Myocyte (in vitro differentiated cells): ENCODE data around the gene MYOZ3. TPM values are rescaled to one million over a fixed set of nuclear protein-coding genes. Genes with fewer than 3 reads are reported as not detected.

ENCODE experiments used
- DNase-seq: peaks from one replicate; pipeline ENCODE4 v3.0.0-alpha.2; 2012; ENCODE audit warnings: low read depth
- total RNA-seq: library from RNA; depleted of rRNA; stranded (reverse); fragments of >200 nt; gene quantifications from 2 replicates; pipeline ENCODE4 v1.2.3, GENCODE V29; 2014

The MYOZ3 gene
- total RNA-seq, 1 donor from 2014 or later: 0.40 TPM

- peak; percentile 30 for DNase-seq
These were observed 33.6 kb downstream of the MYOZ3 start for GRCh38 chr5:150694612-150695011.

- no peak for DNase-seq
These were observed 39.2 kb downstream of the MYOZ3 start for GRCh38 chr5:150700246-150700593.

- peak; percentile 93 for DNase-seq
These were observed 39.7 kb downstream of the MYOZ3 start, which contains the start of gene RBM22 for GRCh38 chr5:150700594-150701377. Gene RBM22, minus strand, starts transcription at chr5:150701062. Its CDS starts 77 bp downstream, at chr5:150700985.

GRCh38 chr5:150703762-150704161, 42.7 kb downstream of the MYOZ3 start:
- DNase-seq: no peak

GRCh38 chr5:150706776-150707390, 45.8 kb downstream of the MYOZ3 start:
- no peak for DNase-seq

GRCh38 chr5:150710165-150710564, 49.1 kb downstream of the MYOZ3 start:
- DNase-seq: no peak

GRCh38 chr5:150723845-150724244, 62.8 kb downstream of the MYOZ3 start:
- no peak for DNase-seq

Other genes starting within 250 kb of the MYOZ3 start
- gene CD74, start 248.3 kb upstream of the MYOZ3 start, total RNA-seq: 1.3 and 2.9 TPM in 2 replicates
- gene RPS14, start 211.5 kb upstream of the MYOZ3 start, total RNA-seq: 1,461 and 1,734 TPM in 2 replicates
- 73.7 and 105 TPM in 2 replicates for gene NDST1, start 153.1 kb upstream of the MYOZ3 start, total RNA-seq
- 7.8 and 8.1 TPM in 2 replicates for gene SYNPO, start 20.6 kb upstream of the MYOZ3 start, total RNA-seq
- 35.0 and 40.9 TPM in 2 replicates for gene RBM22, start 39.8 kb downstream of the MYOZ3 start, total RNA-seq
- 78.9 and 82.4 TPM in 2 replicates for gene DCTN4, start 97.8 kb downstream of the MYOZ3 start, total RNA-seq
- 67.1 and 74.6 TPM in 2 replicates for gene SMIM3, start 117.5 kb downstream of the MYOZ3 start, total RNA-seq
- gene IRGM, start 185.3 kb downstream of the MYOZ3 start, total RNA-seq: 0.16 TPM in 1 of 2 replicates, not detected in the other
- gene ZNF300, start 243.7 kb downstream of the MYOZ3 start, total RNA-seq: 3.3 TPM in 2 replicates